ENCODE results near the gene NECAB3.
A peak's percentile ranks its signal among the peaks of the same experiment; 100 is the strongest.

NECAB3 gene

DNA sequence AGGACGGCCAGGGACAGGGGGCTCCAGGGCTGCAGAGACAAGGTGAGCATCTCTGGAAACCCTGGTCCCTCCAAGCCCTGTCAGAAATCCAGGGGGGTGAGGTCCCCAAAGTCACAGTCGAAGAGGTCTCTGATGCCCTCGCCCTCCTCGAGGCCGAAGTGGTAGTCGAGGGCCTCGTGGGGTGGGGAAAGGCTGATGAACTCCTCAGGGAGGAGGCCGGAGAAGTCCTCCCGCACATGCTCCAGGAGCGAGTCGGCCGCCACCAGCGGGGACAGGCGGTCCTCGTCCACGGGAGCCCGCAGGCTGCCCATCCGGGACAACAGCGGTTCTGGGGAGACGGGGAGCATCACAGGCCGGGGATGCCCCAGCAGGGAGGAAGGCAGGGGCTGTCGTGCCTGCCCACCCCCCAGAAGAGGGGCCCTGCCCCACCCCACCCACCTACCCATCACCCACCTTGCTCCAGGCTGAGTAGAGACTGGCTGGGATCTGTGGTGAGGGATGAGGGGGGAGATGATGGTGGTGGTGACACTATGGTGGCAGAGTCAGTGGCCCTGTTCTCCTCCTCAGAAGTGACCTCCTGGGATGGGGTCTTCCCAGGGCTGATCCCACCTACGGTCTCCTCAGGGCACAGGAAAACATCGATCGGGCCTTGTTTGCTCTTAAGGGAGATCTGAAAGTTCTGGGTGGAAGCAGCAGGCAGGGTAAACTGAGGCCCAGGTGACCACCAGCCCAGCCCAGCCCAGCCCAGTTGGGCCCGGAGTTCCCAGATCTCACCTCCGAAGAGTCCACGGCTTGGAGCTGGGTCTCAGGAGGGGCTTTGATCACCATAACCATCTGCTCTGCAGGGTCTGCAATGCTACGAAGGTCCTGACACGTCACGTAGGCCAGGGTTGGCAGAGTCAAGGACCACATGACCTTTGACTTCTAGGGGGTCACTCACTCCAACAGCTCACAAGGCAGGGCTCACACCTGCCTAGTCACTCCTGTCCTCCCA is 2.7 kb upstream of the NECAB3 start:
- DNase-seq = no peak

DNA sequence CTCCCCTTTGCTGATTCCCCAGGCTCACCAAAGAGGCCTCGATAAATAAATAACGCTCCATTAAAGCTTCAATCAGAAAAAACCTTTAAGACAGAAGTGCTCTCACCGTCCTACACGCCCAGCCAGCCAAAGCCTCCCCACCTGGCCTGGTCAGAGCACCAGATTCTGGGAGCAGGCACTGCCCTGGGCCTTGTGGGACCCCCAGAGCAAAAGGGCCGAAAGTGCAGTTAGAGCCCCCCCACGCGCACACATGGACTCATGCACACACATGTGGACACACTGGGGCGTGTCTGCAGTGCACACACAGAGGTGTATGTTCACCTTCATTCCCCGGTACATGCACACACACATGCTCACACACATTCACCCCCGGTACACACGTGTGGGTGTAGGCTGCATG is 1.9 kb upstream of the NECAB3 start:
- no peak for DNase-seq

DNA sequence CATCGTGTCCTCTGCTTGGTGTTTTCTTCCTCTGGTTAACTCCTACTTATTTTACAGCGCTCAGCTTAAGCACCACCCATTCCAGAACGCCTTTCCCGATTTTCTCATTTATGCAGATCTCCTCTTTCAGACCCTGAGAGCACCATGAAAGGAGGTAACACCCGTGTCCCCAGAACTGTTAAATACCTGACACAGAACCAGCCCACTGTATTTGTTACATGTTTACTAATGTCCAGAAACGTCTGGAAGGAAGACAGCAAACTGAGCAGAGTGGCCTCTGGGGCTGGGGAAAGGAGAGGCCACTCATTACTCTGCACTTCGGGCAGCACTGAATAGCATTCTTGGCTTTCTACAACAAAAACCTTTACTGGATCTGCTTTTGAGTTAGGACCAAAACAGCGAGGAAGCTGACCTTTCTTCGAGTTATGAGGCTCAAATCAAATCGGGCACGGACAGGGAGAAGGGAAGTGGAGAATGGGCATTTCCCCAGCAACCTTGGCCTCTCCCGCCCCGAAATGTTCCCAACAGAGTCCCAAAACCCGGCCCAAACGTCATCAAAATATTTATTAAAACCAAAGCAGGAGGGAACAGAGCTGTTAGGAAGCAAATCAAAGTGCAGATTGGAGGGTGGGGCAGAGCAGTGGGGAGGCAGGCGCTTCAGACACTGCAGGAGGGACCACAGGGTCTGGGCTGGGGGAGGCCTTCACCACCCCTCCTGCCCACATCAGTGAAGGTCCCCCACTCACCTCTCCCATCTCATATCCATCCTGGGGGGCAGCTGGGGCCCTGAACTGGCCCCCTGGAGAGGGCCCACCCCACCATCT is 1.1 kb upstream of the NECAB3 start:
- DNase-seq = no peak

DNA sequence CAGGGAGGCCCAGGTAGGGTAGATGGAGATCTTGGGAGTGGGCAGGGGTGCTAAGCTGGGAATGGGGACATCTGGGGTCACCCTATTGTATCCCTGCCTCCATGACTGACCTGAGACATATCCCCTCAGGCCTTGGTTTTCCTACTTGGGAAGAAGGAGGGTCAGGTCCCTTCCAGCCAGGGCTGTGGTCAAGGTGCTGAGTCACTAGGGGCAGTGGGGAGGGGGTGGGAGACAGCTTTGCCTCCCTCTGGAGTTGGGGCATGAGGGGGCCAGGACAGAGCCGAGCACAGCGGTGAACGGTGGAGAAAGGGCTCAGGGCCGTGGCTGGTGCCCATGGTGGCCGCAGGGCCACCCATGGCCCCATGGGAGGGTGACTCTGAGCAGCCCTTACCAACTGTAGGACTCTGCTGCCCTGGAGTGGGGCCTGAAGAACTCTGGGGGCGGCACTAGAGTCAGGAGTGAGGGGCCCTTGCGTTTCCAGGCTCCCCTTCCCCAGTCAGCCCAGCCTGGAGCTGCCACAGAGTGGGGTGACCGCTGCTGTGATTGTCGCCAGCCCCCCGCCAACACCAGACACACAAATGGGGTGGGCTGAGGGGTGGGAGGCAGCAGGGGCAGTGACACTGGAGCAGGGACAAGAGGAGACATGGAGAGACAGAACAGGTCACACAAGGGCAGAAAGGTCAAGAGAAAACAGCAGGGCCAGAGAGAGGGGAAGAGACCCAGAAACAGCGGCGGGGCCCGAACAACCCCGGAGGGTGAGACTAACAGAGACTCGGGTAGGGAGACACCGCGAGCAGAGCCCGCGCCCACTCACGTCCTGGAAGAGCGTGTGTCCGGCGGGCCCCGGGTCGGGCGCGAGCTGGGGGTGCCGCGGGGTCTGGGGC is 576 bp downstream of the NECAB3 start:
- DNase-seq = no peak

DNA sequence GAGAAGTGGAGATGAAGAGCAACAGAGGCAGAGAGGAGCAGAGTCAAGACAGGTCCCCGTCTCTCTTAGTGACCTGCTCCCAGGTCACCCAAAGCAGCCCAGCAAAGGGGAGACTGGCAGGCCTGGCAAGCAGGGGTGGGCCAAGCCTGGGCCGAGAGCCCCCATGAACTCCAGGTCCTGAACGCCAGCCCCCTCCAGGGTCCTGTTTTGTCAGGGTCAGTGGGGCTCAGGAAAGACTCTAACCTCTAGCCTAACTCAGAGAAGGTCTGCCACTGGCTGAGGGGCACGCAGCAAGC is 1.2 kb downstream of the NECAB3 start:
- DNase-seq = no peak

DNA sequence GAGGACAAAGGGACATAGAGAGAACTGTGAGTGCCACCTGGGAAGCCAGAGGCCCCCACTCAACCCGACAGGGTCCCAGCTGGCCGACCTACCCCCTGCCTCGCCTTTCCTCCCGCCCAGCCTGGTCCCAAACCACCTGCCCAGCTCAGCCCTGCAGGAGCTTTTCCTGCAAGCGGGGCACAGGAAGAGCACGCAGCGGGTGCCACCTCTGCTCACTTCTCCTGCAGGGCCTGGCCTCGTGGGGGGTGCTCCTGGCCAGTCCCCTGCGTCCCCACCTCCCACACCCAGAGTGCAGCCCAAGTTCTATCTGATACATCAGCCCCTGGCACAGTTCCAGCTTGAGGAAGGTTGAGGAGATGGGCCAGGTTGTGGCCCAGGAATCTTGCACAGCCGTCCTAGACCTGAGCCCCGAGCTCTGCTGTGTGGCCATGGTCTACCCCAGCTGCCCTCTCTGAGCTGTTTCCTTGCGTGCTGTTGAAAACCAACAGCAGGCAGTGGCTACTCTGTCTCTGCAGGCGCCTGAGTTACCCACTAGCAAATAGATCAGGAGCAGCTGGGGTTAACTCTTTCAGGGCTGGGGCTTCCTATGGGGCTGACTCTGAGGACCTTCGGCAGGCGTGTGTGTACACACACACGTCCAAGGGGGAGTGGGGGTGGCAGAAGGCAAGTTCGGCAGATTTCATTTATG is 1.7 kb downstream of the NECAB3 start:
- peak; percentile 74 to 89 for DNase-seq

DNA sequence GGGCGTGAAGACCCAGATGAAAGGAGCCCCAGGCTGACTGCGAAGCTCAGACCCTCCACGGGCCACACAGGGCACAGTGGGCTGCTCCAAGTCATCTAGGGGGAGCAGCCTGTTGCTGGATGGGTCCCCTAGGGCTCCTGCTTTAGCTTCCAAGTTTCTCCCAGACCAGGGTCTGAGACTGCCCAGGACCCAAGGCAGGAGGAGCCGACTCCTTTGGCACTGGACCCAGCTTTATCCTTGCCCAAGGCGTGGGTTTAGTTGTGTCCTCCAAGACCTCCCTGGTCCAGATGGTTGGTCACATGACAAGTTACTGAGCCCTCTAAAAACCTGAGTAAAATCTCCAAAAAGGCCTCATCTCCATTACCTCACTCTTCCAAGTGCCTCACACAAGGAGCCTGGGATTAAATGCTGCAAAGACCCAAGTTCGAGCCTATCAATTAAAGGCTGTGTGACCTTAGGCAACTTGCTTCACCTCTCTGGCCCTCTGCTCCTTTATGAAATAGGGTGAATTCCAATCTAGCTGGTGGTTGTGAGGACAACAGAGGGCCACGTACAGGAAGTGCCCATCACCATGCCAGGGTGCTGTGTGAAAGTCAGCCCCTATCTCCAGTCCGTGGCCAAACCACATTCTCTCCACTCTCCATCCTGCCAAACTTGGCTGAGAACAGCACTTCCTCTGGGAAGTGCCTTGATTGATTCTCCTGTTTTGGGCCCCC is 2.5 kb downstream of the NECAB3 start:
- DNase-seq = no peak

DNA sequence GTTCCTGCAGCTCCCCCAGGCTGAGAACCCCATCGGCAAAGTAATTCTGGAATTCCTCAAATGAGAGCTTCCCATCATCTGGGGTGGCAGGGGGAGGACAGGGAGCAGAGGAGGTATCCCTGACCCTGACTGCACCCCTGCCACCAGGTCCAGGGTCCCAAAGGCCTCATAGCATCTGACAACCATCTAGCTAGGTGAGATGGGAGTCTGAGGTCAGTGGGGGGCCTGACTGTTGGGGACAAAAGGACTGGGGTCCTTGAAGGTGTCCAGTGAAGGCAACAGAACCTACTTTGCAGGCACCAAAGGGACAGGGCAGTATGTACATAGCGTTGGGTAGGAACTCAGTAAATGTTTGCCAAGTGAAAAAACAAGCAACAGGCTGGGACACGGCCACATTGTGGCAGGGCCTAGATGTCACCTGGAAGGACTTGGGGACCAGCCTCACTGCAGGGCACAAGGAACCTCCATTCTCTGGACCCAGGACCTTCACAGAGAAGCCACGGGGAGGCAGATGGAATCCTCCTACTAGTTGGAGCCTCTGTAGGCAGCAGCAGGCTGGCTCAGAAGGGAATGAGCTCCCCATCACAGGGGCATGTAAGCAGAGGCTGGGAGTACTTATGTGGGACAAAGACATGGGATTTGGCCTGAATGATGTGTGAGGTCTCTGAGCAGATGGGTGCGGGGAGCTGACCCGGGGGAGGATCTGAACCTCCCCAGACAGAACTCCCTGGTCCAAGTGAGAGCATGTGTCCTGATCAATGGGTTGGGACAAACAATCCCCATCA is 3.3 kb downstream of the NECAB3 start:
- DNase-seq = no peak

DNA sequence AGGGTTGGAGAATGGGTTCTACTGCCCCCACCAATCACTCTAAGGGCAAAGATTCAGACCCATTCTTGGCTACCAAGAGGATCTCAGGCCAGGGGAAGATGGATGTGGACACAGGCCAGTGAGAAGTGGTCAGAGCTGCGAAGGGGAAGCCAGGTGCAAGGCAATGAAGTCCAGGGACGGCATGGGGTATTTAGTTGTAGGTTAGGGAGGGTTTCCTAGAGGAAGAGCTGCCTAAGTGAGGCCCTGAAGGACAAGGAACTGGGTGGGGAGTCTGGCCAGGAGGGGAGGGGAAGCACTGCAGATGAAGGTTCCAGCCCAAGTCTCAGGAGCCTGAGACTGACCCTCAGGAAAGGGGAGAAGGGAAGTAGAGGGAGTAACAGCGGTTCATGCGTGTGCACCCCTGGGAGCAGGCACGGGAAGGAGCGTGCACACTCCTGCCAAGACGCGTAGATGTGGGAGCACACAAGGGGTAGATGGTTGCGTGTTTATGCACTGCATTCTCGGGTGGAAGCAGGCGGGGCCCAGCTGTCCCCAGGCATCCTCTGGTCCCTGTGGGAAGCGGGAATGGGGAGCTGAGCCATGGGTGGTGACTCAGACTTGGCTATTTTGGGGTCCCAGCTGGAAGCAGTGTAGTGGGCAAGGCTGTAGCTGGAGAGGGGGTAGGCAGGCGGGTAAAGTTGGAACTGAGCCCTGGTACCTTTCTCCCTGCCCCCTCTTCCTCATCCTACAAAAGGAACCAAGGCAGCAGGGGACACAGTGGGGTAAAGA is 4.2 kb downstream of the NECAB3 start:
- no peak for DNase-seq

DNA sequence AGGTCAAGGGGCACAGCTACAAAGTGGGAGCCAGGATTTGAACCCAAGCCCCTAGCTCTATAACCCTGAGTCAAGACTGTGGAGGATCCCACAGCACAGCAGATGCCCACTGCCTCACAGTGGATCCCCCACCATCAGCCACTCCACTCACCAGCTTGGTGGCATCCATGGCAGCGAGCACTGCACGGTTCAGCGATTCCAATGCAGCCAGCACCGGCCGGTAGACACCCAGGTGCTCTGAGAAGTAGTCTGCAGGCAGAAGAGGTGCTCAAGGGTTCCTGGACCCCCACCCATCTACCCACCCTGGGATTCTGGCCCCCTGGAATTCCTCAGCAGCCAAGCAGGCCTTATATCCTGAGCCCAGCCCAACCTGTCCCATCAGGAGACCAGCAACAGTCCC is 5.0 kb downstream of the NECAB3 start:
- no peak for DNase-seq

DNA sequence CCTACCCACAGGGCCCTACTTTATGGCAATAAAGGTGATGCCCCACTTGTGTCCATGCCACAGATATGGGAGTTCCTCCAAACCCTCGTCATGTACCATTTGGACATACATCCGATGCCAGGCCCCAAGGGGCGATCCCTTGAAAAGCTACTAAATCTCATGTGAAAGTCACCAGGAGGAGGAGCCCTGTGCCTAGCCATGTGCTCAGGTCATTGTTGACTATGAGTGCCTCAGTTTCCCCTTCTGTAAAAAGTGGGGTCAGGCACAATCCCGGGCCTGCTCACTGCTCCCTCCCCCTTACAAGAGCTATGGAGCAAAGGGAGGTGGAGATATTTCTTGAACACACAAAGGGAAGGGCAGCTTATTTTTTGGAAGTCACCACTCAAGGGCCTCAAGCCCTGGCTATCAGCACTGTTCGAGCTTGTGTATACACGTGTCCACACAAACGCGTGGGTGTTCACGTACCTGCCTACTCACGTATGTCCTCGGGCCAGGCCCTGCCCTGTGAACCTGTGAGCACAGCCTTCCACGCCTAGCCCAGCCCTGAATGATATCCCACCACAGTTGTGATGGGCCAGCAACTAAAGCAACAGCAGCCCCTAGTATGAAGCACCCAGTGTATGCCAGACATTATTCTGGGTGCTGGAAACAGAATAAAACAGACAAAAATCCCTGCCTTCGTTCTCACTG is 5.6 kb downstream of the NECAB3 start:
- DNase-seq = no peak

DNA sequence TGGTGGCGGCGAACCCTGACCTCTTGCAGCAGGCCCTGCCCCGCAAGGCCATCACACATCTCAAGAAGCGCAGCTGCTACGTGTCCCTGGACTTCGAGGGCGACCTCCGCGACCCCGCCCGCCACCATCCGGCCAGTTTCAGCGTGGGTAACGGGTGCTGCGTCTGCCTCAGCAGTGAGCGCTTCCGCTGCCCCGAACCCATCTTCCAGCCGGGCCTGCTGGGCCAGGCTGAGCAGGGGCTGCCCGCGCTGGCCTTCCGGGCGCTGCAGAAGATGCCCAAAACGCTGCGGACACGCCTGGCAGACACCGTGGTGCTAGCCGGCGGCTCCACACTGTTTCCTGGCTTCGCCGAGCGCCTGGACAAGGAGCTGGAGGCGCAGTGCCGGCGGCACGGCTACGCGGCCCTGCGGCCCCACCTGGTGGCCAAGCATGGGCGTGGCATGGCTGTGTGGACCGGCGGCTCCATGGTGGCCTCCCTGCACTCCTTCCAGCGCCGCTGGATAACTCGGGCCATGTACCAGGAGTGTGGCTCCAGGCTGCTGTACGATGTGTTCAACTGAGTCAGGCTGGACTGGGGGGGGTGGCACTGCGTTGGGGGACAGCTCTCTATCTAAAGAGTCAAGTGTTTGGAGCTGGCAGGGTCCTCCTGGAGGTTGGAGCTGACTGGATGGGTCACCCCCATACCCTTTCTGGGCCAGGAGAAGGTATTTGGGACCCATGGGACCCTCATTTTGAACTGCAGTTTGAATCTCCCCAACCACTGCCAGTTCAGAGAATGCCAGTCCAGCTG is 6.4 kb downstream of the NECAB3 start:
- peak; percentile 82 to 86 for DNase-seq

DNA sequence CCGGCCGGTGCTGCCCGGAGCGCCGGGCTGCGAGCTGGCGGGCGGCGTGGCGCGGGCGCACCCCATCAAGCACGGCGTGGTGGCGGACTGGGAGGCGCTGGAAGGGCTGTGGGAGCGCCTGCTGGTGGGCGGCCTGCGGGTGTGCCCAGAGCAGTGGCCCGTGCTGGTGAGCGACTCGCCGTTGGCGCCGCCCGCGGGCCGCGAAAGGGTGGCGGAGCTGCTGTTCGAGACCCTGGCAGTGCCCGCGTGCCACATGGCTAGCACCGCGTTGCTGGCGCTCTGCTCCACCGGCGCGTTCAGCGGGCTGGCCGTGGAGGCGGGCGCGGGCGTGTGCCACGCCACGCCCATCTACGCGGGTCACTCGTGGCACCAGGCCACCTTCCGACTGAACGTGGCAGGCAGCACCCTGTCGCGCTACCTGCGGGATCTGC is 7.0 kb downstream of the NECAB3 start:
- DNase-seq = peak in 1 of 2 experiments; percentile 48

DNA sequence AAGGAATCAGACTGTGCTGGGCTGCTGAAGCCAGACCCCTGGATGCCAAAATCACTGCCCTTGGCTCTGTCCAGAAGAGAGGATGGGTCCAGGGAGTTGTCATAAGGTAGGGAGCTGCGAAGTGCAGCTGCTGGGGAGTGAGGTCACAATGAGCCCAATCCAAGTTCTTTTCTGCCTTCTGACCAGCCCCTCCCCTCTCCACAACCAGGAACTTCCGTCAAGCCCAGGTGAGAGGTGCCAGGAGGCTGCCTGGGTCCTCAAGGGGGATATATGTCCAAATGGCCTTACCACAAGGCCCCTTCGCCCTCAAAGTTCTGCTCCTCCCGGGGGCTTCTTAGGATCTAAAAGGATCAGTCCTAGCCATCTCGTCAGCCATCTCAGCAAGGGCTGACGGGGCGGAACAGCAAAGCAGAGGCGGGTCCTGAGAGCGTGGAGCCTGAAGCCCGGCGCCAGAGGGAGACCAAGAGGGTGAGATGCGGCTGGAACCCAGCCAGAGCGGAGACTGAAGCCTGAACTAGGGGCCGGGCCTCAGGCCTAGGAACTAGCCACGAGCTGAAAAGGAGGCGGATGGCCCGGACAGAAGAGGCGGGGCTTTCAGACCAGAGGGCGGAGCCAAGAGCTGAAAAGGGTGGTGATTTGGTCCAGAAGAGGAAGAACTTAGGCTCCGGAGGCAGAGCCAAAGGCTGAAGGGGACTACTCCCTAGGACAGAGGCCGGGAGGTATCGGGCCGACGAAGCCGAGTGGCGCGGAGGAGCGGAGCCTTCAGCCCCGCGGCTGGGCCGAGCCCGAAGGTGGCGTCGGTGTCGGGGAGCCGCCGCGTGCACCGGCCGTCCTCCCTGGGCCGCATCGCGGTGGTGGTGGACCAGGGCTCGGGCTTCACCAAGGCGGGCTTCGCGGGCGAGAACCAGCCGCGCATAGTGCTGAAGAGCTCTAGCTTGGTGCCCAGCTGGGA is 7.7 kb downstream of the NECAB3 start, which contains the start of gene ACTL10:
ACTL10 (plus strand) TSS at position 651 of the 952 bp plus-strand sequence. CDS start 555 bp downstream, outside the sequence.
- peak; percentile 95 to 96 for DNase-seq

DNA sequence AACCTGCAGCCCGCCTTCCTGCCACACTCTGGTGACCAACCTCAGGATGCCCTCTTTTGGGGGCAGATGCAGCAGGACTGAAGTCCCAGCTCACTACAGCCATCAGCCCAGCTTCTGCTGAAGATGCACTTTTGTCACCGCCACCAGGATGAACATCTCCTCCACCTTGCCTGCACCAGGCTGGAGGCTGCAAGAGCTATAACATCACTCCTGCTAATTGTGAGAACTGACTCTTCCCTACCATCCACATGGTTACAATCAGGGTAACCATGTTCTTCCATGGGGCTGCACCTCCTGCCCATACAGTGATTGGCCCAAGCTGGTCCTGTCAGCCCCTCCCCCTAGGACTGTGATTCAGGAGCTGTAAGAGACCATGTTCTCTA is 9.5 kb downstream of the NECAB3 start:
- DNase-seq = no peak

DNA sequence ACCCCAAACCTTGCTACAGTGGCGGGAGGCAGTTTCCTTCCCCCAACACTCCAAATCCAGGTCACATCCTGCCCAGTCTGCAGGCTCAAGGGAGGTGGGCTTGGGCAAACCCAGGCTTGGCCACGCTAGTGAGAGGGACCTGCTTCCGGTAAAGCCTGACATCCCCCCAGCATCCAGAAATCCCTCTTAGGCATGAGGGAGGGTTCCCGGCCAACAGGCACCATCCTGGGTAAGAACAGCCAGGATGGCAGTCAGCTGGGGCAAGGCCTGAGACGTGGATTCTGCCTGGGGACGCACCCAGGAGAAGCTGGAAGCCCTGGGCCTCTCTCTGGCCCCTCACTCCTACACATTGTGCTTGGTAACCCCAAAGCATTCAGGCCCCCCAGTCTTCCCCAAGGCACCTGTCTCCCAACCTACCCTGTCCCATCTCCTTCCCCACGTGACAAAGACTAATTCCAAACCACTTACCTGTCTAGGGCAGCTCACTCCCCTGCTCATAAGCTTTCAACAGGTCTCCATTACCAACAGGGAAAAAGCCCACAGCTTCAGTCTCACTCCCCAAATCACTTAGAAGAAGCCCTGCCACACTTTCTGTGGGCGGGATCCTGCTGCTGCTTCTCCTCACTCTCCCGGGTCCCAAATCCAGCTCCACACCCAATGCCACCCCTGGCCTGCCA is 10.0 kb downstream of the NECAB3 start:
- no peak for DNase-seq

Data from NCI-H2081 (cell line).